ENCODE results near the gene HEPHL1.

HEPHL1 gene

GRCh38 chr11:94144664-94145063 lies 123.5 kb downstream of the HEPHL1 start:
- Histone ChIP-seq H3K9ac (ENCODE audit: low read length) (no peak overlapping the region), H3K36me3 (ENCODE audit: insufficient read depth, low read length) (no peaks in the 10 kb centered on the region), H3K79me2 (ENCODE audit: insufficient read depth, low read length) (no peaks in the 10 kb centered on the region), H3K9me3 (ENCODE audit: low read length) (no peaks in the 10 kb centered on the region), H3K27ac (ENCODE audit: low read depth, low read length, poor library complexity, severe bottlenecking) (no peak overlapping the region), H2AFZ (ENCODE audit: low read length) (no peak overlapping the region), H3K27me3 (ENCODE audit: insufficient read depth, low read length) (no peaks in the 10 kb centered on the region), H4K20me1 (ENCODE audit: insufficient read depth, low read length) (no peaks in the 10 kb centered on the region; the same call in 1 of the 2 replicates), H3K4me1 (ENCODE audit: insufficient read depth, low read length, severe bottlenecking) (no peaks in the 10 kb centered on the region), H3K4me3 (ENCODE audit: low read depth, low read length, poor library complexity, severe bottlenecking) (no peak overlapping the region), H3K9me2 (ENCODE audit: low read depth, low read length) (no peaks in the 10 kb centered on the region), H3K4me2 (ENCODE audit: low read length) (no peak overlapping the region), H3F3A (ENCODE audit: insufficient read depth, low read length) (no peaks in the 10 kb centered on the region)
- no peak for TF ChIP-seq EZH2 (IDR thresholded peaks at IDR 0.05; ENCODE audit: borderline replicate concordance, low read length)
- TF ChIP-seq CTCF (IDR thresholded peaks at IDR 0.05; ENCODE audit: low read length): no peak

GRCh38 chr11:94145431-94145830 lies 124.3 kb downstream of the HEPHL1 start:
- Histone ChIP-seq H3K4me3 (ENCODE audit: low read depth, low read length, poor library complexity, severe bottlenecking) (no peak overlapping the region), H3K36me3 (ENCODE audit: insufficient read depth, low read length) (no peaks in the 10 kb centered on the region), H3K4me1 (ENCODE audit: insufficient read depth, low read length, severe bottlenecking) (no peaks in the 10 kb centered on the region), H3K27me3 (ENCODE audit: insufficient read depth, low read length) (no peaks in the 10 kb centered on the region), H2AFZ (ENCODE audit: low read length) (no peak overlapping the region), H3K79me2 (ENCODE audit: insufficient read depth, low read length) (no peaks in the 10 kb centered on the region), H3K9ac (ENCODE audit: low read length) (no peak overlapping the region), H3K4me2 (ENCODE audit: low read length) (no peak overlapping the region), H4K20me1 (ENCODE audit: insufficient read depth, low read length) (no peaks in the 10 kb centered on the region; the same call in 1 of the 2 replicates), H3K9me2 (ENCODE audit: low read depth, low read length) (no peaks in the 10 kb centered on the region), H3K27ac (ENCODE audit: low read depth, low read length, poor library complexity, severe bottlenecking) (no peak overlapping the region), H3F3A (ENCODE audit: insufficient read depth, low read length) (no peaks in the 10 kb centered on the region), H3K9me3 (ENCODE audit: low read length) (no peaks in the 10 kb centered on the region)
- TF ChIP-seq EZH2 (IDR thresholded peaks at IDR 0.05; ENCODE audit: borderline replicate concordance, low read length): no peak
- no peak for TF ChIP-seq CTCF (IDR thresholded peaks at IDR 0.05; ENCODE audit: low read length)

GRCh38 chr11:94145916-94146315 lies 124.8 kb downstream of the HEPHL1 start:
- H3K27ac ChIP-seq (ENCODE audit: low read depth, low read length, poor library complexity, severe bottlenecking): no peak overlapping the region
- H3K4me2 ChIP-seq (ENCODE audit: low read length): no peak overlapping the region
- H4K20me1 ChIP-seq (ENCODE audit: insufficient read depth, low read length): no peaks in the 10 kb centered on the region; the same call in 1 of the 2 replicates
- no peak overlapping the region for H3K9ac ChIP-seq (ENCODE audit: low read length)
- no peak overlapping the region for H3K4me3 ChIP-seq (ENCODE audit: low read depth, low read length, poor library complexity, severe bottlenecking)
- no peaks in the 10 kb centered on the region for H3F3A ChIP-seq (ENCODE audit: insufficient read depth, low read length)
- TF ChIP-seq EZH2 (IDR thresholded peaks at IDR 0.05; ENCODE audit: borderline replicate concordance, low read length) (no peak), CTCF (IDR thresholded peaks at IDR 0.05; ENCODE audit: low read length) (no peak)
- no peak overlapping the region for H2AFZ ChIP-seq (ENCODE audit: low read length)
- no peaks in the 10 kb centered on the region for H3K36me3 ChIP-seq (ENCODE audit: insufficient read depth, low read length)
- H3K9me2 ChIP-seq (ENCODE audit: low read depth, low read length): no peaks in the 10 kb centered on the region
- H3K4me1 ChIP-seq (ENCODE audit: insufficient read depth, low read length, severe bottlenecking): no peaks in the 10 kb centered on the region
- no peaks in the 10 kb centered on the region for H3K79me2 ChIP-seq (ENCODE audit: insufficient read depth, low read length)
- H3K9me3 ChIP-seq (ENCODE audit: low read length): no peaks in the 10 kb centered on the region
- H3K27me3 ChIP-seq (ENCODE audit: insufficient read depth, low read length): no peaks in the 10 kb centered on the region

All from OCI-LY1 (cell line).